HG02885 (cell line): ENCODE measurements around the gene CRHR2.

Experiments
- ATAC-seq: cut with Tn5 transposase; IDR thresholded peaks from one replicate; pipeline ENCODE4 v1.9.1; 2021; ENCODE audit warnings: mild to moderate bottlenecking; ENCODE audit not compliant: unreplicated experiment, poor library complexity

Gene CRHR2

DNA sequence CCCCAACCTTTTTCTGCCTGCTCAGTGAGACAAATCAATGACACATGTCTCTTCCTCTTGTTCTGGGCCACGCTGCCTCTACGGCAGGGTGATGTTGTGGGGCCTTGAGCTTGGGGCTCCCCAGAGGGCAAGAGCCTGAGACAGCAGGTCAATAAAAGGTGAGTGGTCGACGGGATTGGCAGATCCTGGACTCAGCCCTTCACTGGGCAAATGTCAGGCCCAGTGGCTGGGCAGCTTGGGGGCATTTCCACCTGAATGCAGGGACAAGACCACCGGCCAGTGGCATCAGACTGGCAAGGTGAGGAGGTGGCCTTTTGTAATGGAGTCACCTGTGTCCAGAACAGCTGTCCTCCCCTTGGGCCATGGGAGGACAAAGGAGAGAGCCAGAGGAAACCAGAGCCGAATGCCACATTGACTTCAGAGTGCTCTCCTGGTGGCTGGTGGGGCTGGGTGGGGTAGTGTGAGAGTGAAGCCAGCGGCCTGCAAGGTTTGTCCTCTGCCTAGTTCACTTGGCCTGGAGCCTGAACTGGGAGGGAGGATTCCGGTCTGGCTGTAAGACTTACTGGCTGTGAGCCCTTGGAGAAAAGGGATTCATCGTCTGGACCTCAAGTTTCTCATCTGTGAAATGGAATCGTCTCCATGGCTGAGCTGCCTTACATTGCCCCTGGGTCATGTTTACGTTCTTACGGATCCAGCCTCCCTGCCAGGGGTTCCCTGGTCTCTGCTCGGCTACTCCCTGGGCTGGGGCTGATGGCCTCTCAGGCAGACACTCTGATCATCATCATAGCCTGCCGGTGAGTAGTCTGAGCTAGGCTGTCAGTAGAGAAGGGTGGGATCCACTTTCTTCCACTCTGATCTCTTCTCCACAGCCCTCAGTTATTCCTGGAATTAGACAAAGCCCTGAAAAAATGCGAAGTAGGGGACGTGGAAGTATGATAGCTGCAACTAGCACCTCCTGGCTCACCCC is 25.4 kb upstream of the CRHR2 start:
- ATAC-seq, result no peak

DNA sequence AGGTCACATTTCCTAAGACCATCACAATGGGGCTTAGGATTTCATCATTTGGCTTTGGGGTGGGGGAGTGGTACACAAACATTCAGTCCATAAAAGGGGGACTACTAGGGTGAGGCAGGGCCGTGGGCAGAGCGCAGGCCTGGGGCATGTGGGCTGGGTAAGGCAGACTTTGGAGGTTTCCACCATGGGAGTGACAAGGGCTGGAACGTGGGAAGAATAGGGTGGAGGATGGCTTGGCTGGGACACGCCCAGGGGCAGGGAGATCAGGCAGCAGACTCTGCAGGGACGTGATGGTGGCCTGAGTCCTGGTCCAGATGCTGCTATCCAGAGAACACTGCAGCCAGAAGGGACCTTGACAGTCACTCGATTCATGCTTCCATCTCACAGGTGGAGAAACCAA is 24.7 kb upstream of the CRHR2 start:
- ATAC-seq, result no peak

- ATAC-seq, result no peak
Measured at GRCh38 chr7:30706316-30706715, 24.1 kb upstream of the CRHR2 start.

DNA sequence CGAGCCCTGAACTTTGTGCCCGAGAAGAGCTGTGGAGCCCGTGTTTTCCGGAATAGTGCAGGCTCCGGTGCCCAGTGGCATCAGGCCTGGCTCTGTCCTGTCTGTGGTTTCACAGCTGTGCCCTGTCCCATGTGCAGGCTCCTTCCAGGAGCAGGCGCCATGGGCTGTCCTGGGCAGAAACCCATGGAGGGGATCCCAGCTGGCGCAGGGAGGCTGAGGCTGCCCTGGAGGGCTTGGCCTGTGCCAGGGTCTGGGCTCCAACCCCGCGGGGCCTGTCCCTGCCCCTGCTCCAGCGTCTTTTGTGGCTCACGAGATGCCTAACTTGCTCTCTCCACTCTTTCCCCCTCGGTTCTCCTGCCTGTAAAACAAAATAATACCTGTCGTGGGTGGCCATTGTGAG is 23.3 kb upstream of the CRHR2 start:
- no peak for ATAC-seq

- ATAC-seq, result no peak
Measured at GRCh38 chr7:30705008-30705407, 22.8 kb upstream of the CRHR2 start.

DNA sequence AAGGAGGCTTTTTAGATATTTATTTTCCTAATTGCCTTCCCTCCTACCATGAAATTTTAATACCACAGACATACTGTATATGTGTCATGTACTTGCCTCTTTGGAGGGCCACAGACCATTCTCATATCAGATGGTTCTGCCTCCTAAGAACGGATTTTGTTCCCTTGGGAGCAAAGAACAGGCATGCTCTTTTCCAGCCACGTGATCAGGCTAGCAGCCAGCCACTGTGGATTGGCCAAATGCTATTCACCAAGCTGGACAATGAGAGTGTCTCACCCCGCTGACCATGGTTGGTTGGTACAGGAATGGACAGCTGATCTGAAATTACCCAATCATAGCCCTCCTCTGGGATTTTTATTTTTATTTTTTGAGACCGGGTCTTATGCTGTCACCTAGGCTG is 21.5 kb upstream of the CRHR2 start:
- ATAC-seq, result no peak

DNA sequence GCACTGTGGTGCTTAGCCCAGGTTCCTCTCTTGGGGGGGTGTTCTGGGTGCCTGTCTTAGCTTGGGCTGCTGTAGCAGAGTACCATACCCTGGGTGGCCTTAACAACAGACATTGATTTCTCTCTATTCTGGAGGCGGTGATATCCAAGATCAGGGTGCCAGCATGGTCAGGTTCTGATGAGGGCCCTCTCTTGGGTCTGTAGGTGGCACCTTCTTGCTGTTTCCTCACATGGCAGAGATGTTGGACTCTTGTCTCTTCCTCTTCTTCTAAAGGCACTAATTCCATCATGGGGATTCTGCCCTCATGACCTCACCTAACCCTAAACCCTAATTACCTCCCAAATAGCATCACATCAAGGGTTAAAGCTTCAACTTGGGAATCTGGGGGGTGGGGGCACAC is 19.9 kb upstream of the CRHR2 start:
- no peak for ATAC-seq

DNA sequence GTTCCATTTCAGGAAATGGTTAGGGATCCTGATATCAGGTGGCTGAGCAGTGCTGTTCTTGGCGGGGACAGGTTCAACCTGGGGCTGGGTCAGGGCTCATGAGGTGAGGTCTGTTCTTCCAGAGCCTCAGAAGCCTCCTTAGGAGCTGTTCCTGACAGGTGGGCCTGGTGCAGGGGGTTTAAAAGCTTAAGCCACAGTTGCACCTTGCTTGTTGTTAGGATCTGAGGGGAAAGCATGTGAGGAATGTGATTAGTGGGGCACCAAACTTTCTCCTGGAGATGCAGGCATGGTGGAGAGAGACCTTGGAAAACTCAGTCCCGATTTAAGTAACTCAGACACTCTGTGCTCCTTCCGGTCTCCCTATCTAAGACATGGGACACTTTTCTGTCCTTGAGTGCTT is 18.7 kb upstream of the CRHR2 start:
- ATAC-seq, result no peak

GRCh38 chr7:30699706-30700495 is 17.6 kb upstream of the CRHR2 start:
- no peak for ATAC-seq

DNA sequence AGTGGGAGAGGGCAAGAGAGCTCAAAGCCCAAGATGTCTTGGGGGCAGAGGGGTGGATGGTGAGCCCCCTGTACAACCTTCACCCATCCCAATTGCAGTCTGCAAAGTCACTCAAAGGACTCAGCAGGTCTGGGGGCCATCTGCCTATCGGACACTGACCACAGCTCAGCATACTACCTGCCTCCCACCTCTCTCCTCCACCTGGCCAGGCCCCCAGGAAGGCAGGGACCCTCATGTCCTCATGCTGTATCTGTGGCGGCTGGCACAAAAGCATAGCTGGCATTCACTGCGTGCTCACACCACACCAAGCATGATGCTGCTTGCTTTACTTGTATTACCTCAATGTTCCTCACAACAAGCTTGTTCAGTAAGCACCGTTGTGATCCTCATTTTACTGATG is 16.2 kb upstream of the CRHR2 start:
- ATAC-seq, result no peak

- no peak for ATAC-seq
Measured at GRCh38 chr7:30697719-30698460, 15.6 kb upstream of the CRHR2 start.

- ATAC-seq, result no peak
Measured at GRCh38 chr7:30694774-30695721, 12.8 kb upstream of the CRHR2 start.

DNA sequence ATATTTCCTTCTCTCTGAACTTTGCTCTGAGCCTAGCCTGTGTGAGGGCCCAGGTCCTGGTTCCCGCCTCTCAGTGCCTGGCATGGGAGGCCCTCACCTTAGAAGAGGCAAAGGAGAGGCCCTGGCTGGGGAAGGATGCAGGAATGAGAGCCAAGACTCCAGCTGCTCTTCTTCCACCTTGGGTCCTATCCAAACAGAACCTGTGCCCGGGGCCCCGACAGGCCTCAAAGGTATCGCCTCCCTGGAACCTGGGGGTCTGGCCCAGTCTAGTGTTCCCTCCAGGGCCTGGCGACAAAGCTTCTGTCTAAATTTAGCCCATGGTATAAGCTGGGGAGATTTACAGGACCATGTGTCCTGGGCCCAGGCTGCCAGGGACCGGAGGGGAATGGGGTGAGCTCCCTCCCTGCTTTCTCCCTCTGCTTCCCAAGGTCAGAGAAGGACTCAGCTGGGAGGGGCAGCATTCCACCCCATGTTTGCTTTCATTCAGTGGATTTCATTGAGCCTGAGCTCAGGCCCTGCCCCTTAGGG is 12.0 kb upstream of the CRHR2 start:
- no peak for ATAC-seq

DNA sequence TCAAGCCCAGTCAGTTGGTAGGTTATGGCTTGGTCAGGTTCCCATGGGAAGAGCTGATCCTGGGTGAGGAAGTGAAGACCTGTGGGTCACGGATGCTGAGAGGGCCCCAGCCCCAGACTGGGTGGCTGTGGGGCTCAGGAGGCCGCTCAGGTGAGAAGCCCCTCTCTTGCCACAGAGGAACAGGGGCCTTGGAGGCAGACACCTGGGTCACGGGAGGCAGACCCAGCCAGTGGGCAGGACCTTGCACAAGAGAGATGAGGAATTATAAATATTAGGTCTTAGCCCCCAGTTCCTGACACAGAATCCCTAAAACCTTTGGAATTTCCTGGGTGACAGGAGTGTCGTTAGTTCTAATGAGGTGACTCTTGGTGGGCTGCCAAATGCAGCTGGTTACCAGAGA is 10.6 kb upstream of the CRHR2 start:
- no peak for ATAC-seq

- no peak for ATAC-seq
Measured at GRCh38 chr7:30692438-30692837, 10.2 kb upstream of the CRHR2 start.

DNA sequence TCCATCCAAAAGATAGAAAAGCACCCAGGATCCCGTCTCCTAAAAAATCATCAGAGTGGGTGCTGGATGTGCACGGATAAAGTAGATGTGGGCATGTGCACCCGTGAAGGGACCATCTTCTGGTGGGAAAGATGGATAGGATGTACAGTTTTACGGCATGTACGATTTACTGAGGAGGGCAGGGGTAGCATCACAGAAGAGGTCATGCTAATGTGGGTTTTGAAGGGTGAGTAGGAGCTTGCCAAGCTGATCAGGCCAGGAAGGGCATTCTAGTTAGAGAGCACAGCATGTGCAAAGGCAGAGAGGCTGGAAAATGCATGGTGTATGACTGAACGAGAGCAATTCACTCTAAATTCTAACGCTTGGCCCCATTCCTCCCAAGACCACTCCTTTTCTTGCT is 7.8 kb upstream of the CRHR2 start:
- ATAC-seq, result no peak

DNA sequence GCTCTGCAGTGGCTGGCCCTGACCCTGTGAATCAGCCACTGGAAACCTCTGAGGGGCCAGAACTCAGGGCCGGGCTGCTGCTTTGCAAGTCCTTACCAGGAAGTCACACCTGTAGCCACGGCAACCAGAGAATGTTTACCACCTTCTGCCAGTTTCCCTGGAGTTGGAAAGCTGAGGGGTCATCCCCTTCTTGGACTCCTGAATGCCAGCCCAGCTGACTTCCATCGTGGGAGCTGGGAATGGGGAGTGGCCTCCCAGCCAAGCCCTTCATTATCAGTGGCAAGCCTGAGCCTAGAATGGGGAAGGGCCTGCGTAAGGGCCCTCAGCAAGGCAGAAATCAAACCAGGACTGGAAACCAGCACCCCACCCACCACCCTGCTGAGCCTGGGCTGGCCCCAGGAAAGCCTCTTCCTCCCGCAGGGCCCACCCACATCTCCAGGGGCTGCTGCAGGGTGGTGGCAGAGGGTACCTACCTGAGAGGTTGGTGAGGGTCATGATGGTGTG is 6.5 kb upstream of the CRHR2 start:
- ATAC-seq, result no peak

DNA sequence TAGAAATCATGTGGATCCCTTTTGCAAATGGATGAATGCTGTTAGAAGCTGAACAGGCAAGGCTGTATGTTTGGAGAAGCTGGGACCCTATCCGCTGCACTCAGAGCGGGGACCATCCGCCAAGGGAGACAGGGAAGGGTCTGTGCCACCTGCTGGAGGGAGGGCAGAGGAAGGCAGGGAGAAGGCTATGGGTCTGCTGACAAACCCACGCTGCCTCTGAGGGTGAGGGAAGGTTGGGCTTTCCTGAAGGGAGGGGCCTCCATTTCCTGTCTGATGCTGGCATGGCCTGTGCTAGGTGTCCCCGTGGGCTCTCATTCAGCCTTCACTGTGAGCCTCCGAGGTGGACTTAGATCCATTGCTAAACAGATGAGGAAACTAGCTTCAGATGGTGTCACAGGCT is 5.3 kb upstream of the CRHR2 start:
- ATAC-seq, result no peak

DNA sequence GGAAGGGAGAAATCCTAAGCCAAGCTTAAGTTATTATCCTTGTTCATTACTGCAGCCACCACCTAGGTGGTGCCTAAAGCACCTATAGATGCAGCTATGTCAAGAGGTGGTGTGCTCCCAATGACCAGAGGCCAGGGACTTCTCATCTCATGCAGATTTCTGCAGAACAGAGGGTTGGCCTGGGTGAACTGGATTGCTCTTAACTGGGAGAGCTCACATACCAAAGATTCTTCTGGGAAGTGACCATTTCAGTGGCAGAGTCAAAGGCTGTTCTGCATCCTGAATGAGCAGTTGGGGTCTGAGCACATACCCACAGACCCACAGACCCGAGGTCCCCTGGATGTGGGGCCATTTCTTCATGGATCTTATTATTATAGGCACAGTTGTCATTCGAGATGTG is 2.1 kb upstream of the CRHR2 start:
- no peak for ATAC-seq
